ENCODE data around the gene ST6GALNAC3. TPM values are rescaled to one million over a fixed set of nuclear protein-coding genes. Genes with fewer than 3 reads are reported as not detected.

The ST6GALNAC3 gene
- total RNA-seq, 1 donor from 2014 or later: 11.0 TPM

GRCh38 chr1:76164165-76164564 lies 89.6 kb downstream of the ST6GALNAC3 start:
- H3K9me3 Mint-ChIP-seq (ENCODE audit: low read depth): peaks cover 25% of the 10 kb centered on the region
- no peaks in the 10 kb centered on the region for H3K27me3 Mint-ChIP-seq
- peaks cover 3% of the 10 kb centered on the region for H3K36me3 Mint-ChIP-seq (ENCODE audit: insufficient read depth)
- no peak overlapping the region for H3K27ac Mint-ChIP-seq
- DNase-seq (ENCODE audit: low spot score, unreplicated experiment): no peak
- TF ChIP-seq CTCF (IDR thresholded peaks at IDR 0.05; ENCODE audit: unreplicated experiment): no peak
- H3K4me1 Mint-ChIP-seq (ENCODE audit: low read depth): peaks cover 9% of the 10 kb centered on the region
- no peak overlapping the region for H3K4me3 Mint-ChIP-seq (ENCODE audit: low read depth)

GRCh38 chr1:76170084-76170483 lies 95.5 kb downstream of the ST6GALNAC3 start:
- no peak for TF ChIP-seq CTCF (IDR thresholded peaks at IDR 0.05; ENCODE audit: unreplicated experiment)
- no peaks in the 10 kb centered on the region for H3K27me3 Mint-ChIP-seq
- no peak overlapping the region for H3K4me3 Mint-ChIP-seq (ENCODE audit: low read depth)
- DNase-seq (ENCODE audit: low spot score, unreplicated experiment): no peak
- peaks cover 7% of the 10 kb centered on the region for H3K36me3 Mint-ChIP-seq (ENCODE audit: insufficient read depth)
- H3K27ac Mint-ChIP-seq: no peak overlapping the region
- peaks cover 43% of the 10 kb centered on the region for H3K9me3 Mint-ChIP-seq (ENCODE audit: low read depth)
- no peaks in the 10 kb centered on the region for H3K4me1 Mint-ChIP-seq (ENCODE audit: low read depth)

GRCh38 chr1:76170513-76170912 lies 96.0 kb downstream of the ST6GALNAC3 start:
- no peak for DNase-seq (ENCODE audit: low spot score, unreplicated experiment)
- Mint-ChIP-seq H3K4me1 (ENCODE audit: low read depth) (no peaks in the 10 kb centered on the region), H3K4me3 (ENCODE audit: low read depth) (no peak overlapping the region), H3K9me3 (ENCODE audit: low read depth) (peaks cover 43% of the 10 kb centered on the region), H3K27me3 (no peaks in the 10 kb centered on the region), H3K36me3 (ENCODE audit: insufficient read depth) (peaks cover 7% of the 10 kb centered on the region), H3K27ac (no peak overlapping the region)
- TF ChIP-seq CTCF (IDR thresholded peaks at IDR 0.05; ENCODE audit: unreplicated experiment): no peak

- Mint-ChIP-seq H3K36me3 (ENCODE audit: insufficient read depth) (peaks cover 3% of the 10 kb centered on the region), H3K27me3 (no peaks in the 10 kb centered on the region)
- no peak for DNase-seq (ENCODE audit: low spot score, unreplicated experiment)
Observed at GRCh38 chr1:76176000-76176399, 101.5 kb downstream of the ST6GALNAC3 start.

GRCh38 chr1:76177615-76178014 lies 103.1 kb downstream of the ST6GALNAC3 start:
- no peak for TF ChIP-seq CTCF (IDR thresholded peaks at IDR 0.05; ENCODE audit: unreplicated experiment)
- Mint-ChIP-seq H3K4me3 (ENCODE audit: low read depth) (no peak overlapping the region), H3K9me3 (ENCODE audit: low read depth) (peaks cover 13% of the 10 kb centered on the region), H3K27me3 (no peaks in the 10 kb centered on the region), H3K4me1 (ENCODE audit: low read depth) (peaks cover 3% of the 10 kb centered on the region), H3K36me3 (ENCODE audit: insufficient read depth) (peaks cover 1% of the 10 kb centered on the region), H3K27ac (no peak overlapping the region)
- DNase-seq (ENCODE audit: low spot score, unreplicated experiment): no peak

More at GRCh38 chr1:76176000-76176399, 101.5 kb downstream of the ST6GALNAC3 start:
- TF ChIP-seq CTCF (IDR thresholded peaks at IDR 0.05; ENCODE audit: unreplicated experiment): no peak
- Mint-ChIP-seq H3K4me1 (ENCODE audit: low read depth) (peaks cover 3% of the 10 kb centered on the region), H3K4me3 (ENCODE audit: low read depth) (no peak overlapping the region), H3K9me3 (ENCODE audit: low read depth) (peaks cover 19% of the 10 kb centered on the region), H3K27ac (no peak overlapping the region)
